ENCODE results near the gene FZD1. TPM values are rescaled to one million over a fixed set of nuclear protein-coding genes. Genes with fewer than 3 reads are reported as not detected.

Gene FZD1
- total and polyA plus RNA-seq, 2 of the 8 experiments (the other 6 are each of a cell fraction or from before 2014, with no cell fraction given), result 0.62 to 0.91 TPM

GRCh38 chr7:91289633-91290254, 25.5 kb downstream of the FZD1 start (continued):
- no peak for TF ChIP-seq GTF2F1 (IDR thresholded peaks at IDR 0.05; ENCODE audit: borderline replicate concordance, low read depth, low read length)
- no peak for TF ChIP-seq POLR2AphosphoS5 (IDR thresholded peaks at IDR 0.05; ENCODE audit: low read depth, low read length)
- no peak for TF ChIP-seq EP300 (IDR thresholded peaks at IDR 0.05; ENCODE audit: borderline replicate concordance in 1 of 2, low read depth in 2 of 2, low read length in 2 of 2)
- no peak for TF ChIP-seq SIRT6 (IDR thresholded peaks at IDR 0.05; ENCODE audit: low read length)
- no peak for TF ChIP-seq EGR1 (IDR thresholded peaks at IDR 0.05; ENCODE audit: borderline replicate concordance, low read depth, low read length)
